PFSK-1 (cell line): Measurements from ENCODE around the gene TOP1.

Source experiments
- POLR2AphosphoS5 ChIP-seq: IDR thresholded peaks from 2 replicates; pipeline ENCODE4 v1.6.1; 2012; ENCODE audit warnings: low read depth, mild to moderate bottlenecking, control low read depth, low read length, moderate library complexity
- REST ChIP-seq, 2 experiments: IDR thresholded peaks; 2 replicates each; pipeline versions ENCODE4 v1.6.1 to v1.8.0; 2011 to 2012; ENCODE audit warnings: low read depth in 2 of 2, low read length in 2 of 2, control low read depth in 1 of 2, inconsistent platforms in 1 of 2, mild to moderate bottlenecking in 1 of 2, moderate library complexity in 1 of 2; ENCODE audit not compliant: insufficient read depth in 1 of 2
- SIN3A ChIP-seq: IDR thresholded peaks from 2 replicates; pipeline ENCODE4 v1.6.1; 2012; ENCODE audit warnings: mild to moderate bottlenecking, low read length, moderate library complexity, borderline replicate concordance; ENCODE audit not compliant: insufficient read depth
- TAF1 ChIP-seq: IDR thresholded peaks from 2 replicates; pipeline ENCODE4 v1.6.1; 2012; ENCODE audit warnings: low read length, control low read depth, borderline replicate concordance; ENCODE audit not compliant: insufficient read depth

- TF ChIP-seq REST (IDR thresholded peaks at IDR 0.05; ENCODE audit: insufficient read depth in 1 of 2, low read depth in 2 of 2, low read length in 2 of 2), result no peak
- no peak for TF ChIP-seq POLR2AphosphoS5
- no peak for TF ChIP-seq TAF1
- TF ChIP-seq SIN3A, result no peak
Measured at GRCh38 chr20:41017448-41018042, 11.1 kb upstream of the TOP1 start.
